Measurements from ENCODE around the gene PCSK4.
"Not testable (repeated sequence)": the region's sequence is repeated elsewhere in the genome, so short reads cannot be mapped to it uniquely, and the experiment has no call there.

Gene PCSK4

DNA sequence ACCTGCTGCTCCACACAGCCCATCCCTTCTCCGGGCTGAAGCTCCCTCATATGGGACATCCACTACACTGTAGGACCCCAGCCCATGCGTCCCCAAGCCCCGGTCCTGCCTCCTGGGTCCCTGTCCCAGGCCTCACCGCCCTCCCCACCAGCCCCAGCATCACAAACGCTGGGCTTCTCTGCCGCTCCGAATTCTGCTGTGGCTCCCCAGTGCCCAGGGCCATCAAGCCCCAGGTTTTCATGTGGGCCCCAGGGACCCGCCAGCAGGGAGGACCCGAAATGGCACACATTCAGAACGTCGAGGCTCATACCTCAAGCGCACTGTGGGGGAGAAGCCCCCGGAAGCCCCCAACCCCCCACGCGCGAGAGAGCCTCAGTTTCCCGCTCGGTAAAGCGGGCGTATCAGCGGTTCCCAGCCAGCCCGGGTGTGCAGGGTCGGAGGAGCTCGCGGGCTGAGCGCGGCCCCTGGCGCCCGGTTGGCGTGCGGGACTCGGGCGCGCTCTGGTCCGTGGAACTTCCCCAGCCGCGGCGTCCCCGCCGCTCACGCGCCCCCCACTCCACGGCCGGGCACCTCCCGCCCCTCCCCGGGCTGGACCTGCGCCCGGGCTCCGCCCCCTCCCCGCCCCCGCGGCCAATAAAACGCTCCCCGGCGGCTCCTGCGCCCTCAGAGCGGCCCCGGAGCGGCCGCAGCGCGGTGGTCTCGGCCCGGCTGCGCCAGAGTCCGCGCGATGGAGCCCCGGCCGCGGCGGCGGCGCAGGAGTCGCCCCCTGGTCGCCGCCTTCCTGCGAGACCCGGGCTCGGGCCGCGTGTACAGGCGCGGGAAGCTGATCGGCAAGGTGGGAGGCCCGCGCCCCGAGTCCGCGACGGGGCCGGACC is 33.5 kb upstream of the PCSK4 start, which contains the start of gene PLK5:
Gene PLK5, plus strand, starts transcription at position 666 of the 875 bp plus-strand sequence. CDS start 2,920 bp downstream, outside the sequence.
- no peak within 1 kb of the TSS for H3K4me3 ChIP-seq (ENCODE audit: low read depth, low read length)
- DNase-seq (ENCODE audit: low read depth) = no peak

DNA sequence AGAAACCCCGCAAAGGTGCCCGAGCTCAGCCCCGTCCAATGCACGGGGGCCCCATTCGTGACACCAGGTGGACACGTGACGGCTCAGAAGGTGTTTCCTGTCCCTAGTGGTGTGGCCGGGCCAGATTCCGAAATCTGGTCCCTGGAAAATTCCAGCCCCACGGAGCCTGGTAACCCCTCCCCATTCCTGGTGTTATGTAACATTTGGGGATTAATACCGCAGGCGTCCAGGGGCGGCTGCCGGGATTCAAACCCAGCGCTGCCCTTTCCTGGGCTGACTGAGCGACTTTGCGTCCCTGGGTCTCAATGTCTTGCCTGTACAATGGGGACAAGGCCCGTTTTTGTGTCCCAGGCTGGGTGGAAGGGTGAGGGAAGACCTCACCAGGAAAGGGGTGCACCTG is 32.7 kb upstream of the PCSK4 start:
- no peak for DNase-seq (ENCODE audit: low read depth)
- no peak overlapping the region for H3K4me3 ChIP-seq (ENCODE audit: low read depth, low read length)

DNA sequence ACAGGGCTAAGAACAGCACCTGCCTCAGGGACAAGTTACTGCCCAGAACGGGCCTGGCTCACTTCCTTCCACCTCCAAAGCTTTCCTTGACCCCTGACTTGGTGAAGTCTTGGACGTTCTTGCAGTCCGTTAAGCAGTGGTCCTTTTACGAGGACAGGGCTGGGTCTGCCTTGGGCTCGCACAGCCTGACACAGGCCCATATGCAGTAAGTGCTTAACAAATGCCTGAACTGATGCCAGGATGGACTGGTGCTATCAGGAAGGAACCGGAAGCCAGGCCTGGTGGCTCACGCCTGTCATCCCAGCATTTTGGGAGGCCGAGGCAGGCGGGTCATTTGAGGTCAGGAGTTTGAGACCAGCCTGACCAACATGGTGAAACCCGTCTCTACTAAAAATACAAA is 31.9 kb upstream of the PCSK4 start:
- DNase-seq (ENCODE audit: low read depth) = no peak
- H3K4me3 ChIP-seq (ENCODE audit: low read depth, low read length) = no peak overlapping the region

DNA sequence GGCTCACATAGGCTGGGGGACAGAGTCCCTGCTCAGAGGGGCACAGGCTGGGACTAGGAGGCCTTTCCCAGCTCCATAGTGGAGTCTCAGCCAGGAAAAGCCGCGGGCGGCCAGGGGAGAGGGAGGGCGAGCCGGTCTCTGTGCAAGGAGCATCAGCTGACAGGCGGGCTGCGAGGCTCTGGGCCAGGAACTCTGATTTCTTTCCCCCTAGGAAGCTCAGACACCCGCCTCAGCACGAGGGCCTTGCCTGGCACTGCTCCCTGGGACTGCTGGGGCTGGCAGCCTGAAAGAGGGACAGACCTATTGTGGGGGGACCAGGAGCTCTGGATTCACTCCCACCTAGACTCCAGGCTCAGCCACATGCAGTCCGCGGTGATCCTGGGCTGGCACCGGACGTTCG is 31.5 kb upstream of the PCSK4 start:
- H3K4me3 ChIP-seq (ENCODE audit: low read depth, low read length) = no peak overlapping the region
- no peak for DNase-seq (ENCODE audit: low read depth)

DNA sequence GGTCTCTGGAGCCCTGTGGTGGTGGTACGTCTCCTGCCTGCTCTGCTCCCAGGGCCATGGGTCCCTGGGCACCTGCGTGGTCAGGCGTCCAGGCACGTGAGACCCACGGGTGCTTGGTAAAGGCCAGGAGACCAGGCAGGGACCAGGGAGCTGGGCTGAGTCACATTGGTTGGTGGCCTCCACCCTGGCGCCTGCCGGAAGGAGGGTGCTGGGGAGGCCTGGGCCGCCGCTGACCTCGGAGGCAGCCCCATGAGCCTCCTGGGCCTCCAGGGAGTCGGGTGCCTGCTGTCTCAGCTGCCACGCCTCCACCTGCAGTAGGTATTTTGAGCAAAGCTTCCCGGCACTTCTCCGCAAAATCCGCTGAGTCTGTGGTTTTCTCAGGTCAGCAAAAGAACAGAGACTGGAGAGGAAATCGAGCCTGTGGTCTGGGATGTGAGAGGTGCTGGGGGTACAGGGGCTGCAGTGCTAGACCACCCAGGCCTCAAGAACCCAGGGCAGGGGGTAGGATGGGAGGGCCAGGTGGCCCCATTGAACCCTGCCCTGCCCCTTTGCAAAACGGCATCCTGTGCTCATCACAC is 30.1 kb upstream of the PCSK4 start:
- no peak overlapping the region for H3K4me3 ChIP-seq (ENCODE audit: low read depth, low read length)
- DNase-seq (ENCODE audit: low read depth) = no peak

DNA sequence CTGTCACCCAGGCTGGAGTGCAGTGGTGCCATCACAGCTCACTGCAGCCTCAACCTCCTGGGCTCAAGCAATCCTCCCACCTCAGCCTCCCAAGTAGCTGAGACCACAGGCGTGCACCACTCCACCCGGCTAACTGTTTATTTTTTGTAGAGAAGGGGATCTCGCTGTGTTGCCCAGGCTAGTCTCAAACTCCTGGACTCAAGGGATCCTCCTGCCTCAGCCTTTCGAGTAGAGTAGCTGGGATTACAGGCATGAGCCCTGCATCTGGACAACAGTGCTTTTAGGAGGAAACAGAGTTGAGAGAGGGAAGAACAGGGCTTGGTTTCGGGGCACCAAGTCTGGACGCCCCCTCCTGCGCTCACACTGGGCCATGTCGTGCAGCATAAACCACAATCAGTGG is 29.7 kb upstream of the PCSK4 start:
- not testable (repeated sequence) for DNase-seq (ENCODE audit: low read depth); H3K4me3 ChIP-seq (ENCODE audit: low read depth, low read length)

DNA sequence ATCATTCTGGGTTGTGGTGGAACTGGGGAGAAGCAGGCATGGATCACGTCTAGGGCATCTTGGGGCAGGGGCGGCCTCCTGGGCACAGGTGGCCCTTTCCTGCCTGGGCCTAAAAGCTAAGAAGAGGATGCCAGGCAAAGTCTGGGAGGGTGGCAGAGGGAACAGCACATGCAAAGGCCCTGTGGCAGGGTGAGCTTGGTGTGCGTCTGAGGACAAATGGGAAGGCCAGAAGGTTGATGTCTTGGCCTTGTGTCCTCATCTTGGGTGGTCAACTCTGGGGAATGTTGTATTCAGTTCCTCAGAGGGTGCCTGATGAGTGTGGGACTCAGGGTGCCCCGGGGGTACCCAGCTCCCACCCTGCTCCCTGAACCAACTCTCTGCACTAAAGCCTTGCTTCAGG is 28.3 kb upstream of the PCSK4 start:
- no peak for DNase-seq (ENCODE audit: low read depth)
- H3K4me3 ChIP-seq (ENCODE audit: low read depth, low read length) = no peak overlapping the region

DNA sequence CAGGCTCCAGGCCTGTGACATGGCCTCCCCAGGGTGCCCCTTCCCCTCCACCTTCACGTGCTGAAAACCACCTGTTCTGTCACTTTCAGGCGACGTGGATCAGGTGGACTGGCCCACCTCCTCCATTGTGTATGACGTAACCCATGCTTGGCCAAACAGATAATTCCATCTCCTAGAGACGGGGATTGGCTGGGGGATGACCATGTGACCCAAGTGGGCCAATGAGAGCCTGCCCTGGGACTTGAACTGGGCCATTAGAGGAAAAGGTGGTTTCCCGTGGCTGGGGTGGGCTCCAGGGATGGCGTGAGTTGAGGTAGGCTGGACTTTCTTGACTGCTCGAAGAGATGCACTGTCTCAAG is 26.2 kb upstream of the PCSK4 start:
- no peak overlapping the region for H3K4me3 ChIP-seq (ENCODE audit: low read depth, low read length)
- DNase-seq (ENCODE audit: low read depth) = no peak

DNA sequence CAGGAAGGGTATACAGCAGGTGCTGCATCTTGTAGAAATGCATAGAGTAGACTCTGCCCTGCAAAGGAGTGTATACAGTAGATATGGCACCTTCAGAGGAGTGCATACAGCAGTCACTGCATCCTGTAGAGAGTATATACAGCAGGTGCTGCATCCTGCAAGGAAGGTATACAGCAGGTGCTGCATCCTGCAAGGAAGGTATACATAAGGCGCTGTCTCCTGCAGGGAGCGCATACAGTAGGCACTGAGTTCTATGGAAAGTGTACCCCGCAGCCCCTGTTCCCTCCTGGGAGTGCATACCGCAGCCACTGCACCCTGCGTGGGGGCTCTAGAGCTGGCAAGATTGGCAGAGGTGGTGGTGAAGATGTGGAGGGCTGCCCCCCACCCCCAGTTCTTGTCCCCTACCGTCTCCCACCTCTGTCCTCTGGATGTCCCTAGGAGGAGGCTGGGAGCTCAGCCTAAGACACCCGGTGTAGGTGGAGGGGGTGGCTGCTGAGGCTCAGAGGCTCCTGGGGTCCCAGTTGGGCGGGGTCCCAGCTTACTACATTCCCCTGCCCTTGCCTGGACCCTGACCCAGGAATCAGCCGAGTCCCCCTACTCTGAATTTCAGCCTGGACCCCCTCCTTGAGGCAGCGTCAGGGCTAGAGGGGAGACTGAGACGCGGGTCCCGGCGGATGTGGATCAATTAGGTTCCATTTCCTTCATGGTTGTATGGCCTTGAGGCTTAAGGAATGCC is 25.0 kb upstream of the PCSK4 start:
- no peak overlapping the region for H3K4me3 ChIP-seq (ENCODE audit: low read depth, low read length)
- no peak for DNase-seq (ENCODE audit: low read depth)

DNA sequence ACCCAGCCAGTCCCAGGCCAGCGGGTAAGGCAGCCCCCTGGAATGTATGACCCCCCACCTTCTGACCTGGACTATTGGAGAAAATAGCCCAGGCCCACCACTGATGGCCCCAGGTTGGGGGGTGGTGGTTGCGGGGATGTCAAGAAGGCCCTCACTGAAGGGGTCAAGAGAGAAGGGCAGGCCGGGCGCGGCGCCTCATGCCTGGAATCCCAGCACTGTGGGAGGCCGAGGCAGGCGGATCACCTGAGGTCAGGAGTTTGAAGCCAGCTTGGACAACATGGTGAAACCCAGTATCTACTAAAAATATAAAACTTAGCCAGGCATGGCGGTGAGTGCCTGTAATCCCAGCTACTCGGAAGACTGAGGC is 24.1 kb upstream of the PCSK4 start:
- H3K4me3 ChIP-seq (ENCODE audit: low read depth, low read length) = no peak overlapping the region

DNA sequence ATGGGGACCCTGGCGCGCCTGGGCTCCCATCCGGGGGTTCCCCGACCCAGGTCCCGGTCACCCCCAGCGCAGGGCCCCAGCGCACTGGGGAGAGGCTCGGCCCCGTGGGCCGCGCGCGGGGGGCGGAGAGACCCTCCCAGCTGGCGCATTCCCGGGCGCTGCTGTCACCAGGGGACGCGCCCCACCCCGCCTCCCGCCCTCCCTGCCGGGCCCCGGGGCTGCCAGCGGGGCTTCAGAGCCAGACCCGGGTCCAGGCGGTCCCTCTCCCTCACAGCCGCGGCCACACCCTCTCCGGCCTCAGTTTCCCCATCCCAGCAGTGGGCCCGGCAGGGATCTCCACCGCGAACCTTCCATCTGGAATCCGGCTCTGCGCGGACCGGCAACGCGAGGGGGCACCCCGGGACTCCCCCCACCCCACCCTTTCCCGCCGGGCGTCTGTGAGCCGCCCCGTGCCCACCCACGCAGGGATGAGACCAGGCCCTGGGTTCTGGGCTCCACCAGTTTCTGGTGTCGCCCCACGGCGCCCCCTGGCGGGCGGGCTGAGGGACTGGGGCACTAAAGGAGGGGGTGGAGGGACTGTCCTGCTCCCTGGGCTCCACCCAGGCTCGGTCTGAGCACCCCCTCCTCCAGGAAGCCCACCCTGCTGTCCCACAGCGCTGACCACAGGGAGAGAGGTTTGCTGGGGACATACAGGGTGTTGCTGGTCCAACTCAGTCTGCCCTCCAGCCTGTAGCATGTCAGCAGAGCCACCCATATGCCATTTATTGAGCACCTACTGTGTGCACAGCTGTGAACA is 23.5 kb upstream of the PCSK4 start:
- no peak for DNase-seq (ENCODE audit: low read depth)

More for the DNA sequence above, 24.1 kb upstream of the PCSK4 start:
- DNase-seq (ENCODE audit: low read depth) = no peak

DNA sequence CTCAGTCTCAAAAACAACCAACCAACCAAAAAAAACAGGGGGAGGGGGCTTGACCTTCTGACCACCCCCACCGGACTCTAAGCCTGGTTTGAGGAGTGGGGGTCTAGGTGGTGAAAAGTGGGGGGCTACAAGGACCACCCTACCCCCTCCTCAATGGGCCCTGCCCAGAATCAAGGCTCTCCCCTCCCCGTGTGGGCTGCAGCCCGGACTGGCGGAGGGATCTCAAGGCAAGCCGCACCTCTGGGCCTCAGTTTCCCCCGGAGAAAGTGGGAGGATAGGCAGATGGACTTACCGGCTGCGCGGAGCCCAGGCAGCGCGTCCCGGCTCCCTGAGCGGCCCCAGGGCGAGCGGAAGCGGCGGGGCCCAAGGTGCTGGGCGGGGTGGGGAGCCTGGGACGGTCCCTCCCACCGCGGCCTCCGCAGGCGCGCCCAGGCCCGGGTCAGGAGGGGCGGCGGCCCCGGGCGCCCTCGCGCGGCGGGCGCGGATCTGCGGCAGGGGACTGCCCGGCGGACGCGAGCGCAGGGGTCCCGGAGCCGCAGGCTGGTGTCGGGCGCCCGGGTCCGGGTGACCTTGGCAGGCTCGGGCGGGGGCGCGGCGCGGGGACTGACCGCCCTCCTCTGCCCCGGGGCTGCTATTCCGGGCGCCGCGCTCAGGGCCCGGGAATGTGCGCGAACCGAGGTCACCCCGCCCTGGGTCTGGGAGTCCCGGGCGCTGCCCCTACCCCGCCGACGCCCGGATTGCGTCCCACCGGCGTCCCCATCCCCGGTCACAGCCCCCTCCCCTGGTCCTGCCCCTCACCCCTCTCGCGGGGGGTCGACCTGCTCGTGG is 22.7 kb upstream of the PCSK4 start, which contains the start of gene ADAMTSL5:
Gene ADAMTSL5, minus strand, starts transcription at position 349 of the 828 bp plus-strand sequence. CDS start 2,076 bp downstream, outside the sequence.
- H3K4me3 ChIP-seq (ENCODE audit: low read depth, low read length) = peak within 1 kb of the TSS; percentile 58
- DNase-seq (ENCODE audit: low read depth) = no peak

More for the DNA sequence above, 23.5 kb upstream of the PCSK4 start:
- H3K4me3 ChIP-seq (ENCODE audit: low read depth, low read length) = peak overlapping the region; percentile 58

DNA sequence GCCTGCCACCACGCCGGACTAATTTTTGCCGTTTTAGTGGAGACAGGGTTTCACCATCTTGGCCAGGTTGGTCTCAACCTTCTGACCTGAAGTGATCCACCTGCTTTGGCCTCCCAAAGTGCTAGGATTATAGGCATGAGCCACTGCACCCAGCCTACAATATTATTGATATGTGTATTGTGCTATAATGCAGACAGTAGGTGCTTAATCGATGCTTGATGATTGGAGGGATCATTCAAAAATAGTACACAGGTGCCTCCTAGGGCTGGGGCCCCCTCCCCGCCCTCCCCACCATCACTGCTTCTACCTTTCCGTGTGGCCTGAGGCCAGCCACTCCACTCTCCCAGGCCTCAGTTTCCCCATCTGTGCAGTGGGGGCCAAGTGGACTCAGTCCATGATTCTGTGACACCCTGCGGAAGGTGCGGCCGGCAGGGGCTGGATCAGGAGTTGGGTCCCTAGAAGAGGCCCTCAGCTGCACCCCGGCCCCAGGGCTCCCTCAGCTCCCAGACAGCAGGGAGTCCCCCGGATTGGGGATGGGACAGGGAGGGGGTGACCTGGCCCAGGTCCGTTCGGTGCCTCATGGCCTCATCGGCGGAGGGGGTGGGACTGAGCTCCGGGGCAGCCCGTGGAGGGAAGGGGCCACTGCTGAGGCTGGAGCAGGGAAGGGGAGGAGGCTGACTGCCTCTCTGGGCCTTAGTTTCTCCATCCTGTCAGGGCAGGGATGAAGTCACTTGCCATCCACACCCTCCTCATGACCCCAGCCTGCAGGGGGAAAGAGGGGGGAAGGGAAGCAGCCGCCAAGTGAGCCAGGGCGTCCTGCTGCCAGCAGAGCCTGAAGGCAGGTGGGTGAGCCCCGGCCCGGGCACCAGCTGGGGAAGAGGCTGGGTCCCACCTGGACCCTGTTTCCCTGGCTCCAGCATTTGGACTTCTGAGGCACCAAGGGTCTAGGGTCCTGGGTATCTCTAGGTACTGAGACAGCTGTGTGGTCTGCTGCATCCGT is 21.5 kb upstream of the PCSK4 start:
- no peak overlapping the region for H3K4me3 ChIP-seq (ENCODE audit: low read depth, low read length)
- no peak for DNase-seq (ENCODE audit: low read depth)

DNA sequence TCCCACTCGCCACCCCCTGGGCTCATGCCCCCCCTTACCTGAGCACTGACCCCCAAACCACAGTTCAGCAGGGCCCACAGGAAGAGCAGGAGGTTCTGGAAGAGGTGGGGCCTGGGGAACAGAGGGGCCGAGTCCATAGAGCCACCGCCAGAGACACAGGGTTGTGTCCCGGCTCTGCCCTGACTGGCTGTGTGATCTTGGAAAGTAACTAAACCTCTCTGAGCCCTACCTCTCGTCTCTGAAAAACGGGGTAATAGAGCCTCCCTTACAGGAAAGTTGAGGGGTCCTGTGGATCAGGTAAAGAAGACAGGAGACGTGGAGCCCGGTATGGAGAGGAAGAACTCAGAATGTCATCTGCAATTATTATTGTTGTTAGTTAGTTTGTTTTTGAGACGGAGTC is 20.7 kb upstream of the PCSK4 start:
- no peak for DNase-seq (ENCODE audit: low read depth)
- no peak overlapping the region for H3K4me3 ChIP-seq (ENCODE audit: low read depth, low read length)

DNA sequence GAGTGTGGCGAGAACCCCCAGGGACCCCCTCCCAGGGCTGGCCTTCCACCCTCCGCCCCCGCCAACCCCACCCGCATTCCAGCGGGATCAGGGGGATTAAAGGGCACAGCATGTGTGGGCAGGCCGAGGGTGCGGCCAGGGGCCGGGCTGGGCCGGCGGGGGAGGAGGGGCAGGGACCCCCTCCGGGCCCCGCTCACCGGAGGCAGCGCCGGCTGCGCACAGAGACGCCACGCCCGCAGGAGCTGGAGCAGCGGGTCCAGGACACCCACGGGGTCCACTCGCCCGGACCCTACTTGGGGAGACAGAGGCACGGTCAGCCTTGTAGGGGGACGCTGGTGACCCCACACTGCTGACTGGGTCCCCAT is 20.3 kb upstream of the PCSK4 start:
- no peak for DNase-seq (ENCODE audit: low read depth)
- no peak overlapping the region for H3K4me3 ChIP-seq (ENCODE audit: low read depth, low read length)

DNA sequence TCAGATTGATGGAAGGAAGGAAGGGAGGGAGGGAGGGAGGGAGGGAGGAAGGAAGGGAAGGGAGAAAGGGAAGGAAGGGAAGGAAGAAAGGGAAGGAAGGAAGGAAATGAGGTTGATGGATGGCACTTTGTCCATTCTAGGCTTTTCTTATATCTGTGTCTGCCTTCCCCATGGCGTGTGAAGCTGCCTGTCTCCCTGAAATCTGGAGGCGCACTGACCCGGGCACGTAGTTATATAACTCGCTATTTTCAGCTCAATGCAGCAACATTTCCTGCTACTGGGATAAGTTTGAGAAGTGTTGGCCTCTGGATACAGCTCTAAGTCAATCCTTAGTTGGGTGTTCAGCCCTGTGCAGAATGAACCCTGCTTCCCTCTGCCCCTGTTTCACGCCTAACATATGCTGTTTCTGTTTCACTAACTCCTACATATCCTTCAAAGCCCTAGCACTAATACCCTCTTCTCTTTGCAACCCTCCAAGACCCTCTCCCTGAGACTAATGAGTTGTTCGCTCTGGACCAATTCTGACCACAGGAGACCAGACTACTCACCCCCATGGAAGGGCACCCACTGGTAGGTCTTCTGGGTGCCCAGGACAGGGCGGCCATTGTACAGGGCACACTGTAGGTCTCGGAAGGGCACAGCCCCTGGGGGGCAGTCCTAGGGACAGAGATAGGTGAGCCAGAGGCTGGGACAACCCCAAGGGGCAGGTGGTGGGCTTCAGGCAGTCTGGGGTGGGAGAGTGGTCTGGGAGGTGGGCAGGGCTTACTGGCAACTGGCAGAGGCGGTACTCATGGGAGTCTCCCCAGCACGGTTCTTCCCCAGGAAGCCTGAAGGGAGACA is 19.7 kb upstream of the PCSK4 start:
- DNase-seq (ENCODE audit: low read depth) = no peak
- no peak overlapping the region for H3K4me3 ChIP-seq (ENCODE audit: low read depth, low read length)

DNA sequence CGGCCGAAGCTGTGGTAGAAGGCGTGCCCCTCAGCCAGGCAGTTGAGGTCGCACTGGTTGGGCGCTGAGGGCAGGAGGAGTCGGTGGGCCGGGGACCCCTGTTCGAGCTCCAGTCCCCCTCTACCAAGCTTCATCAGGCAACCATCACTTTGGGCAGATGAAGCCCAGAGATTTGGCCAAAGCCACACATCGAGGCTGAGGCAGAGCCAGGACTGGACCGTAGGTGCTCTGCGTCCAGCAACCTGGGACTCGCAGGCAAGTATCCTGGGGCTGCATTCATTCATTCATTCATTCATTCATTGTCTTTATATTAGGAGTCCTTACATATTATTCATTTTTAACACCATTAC is 18.3 kb upstream of the PCSK4 start:
- H3K4me3 ChIP-seq (ENCODE audit: low read depth, low read length) = peak overlapping the region; percentile 32
- no peak for DNase-seq (ENCODE audit: low read depth)
